ENCODE measurements around the gene ENHO.
A peak's percentile ranks its signal among the peaks of the same experiment; 100 is the strongest.

The ENHO gene

DNA sequence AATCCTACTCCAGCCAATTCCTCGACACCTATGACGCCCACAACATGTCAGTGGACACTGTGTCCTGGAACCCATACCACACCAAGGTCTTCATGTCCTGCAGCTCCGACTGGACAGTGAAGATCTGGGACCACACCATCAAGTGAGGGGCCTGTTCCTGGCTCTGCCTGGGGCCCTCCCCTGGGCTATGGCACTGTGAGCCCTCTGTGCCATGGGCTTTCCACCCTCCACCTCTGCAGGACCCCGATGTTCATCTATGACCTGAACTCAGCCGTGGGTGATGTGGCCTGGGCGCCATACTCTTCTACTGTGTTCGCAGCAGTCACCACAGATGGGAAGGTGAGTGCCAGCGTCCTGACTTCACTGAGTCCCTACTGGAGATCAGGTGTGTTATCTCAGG, 8.4 kb downstream of the ENHO start:
- H3K4me3 Mint-ChIP-seq, result no peak overlapping the region
- H3K27ac Mint-ChIP-seq, result no peak overlapping the region
- peaks cover 24% of the 10 kb centered on the region for H3K27me3 Mint-ChIP-seq
- peaks cover 70% of the 10 kb centered on the region for H3K4me1 Mint-ChIP-seq (ENCODE audit: low read depth)
- no peaks in the 10 kb centered on the region for H3K9me3 Mint-ChIP-seq
- intact Hi-C loops (cut with micrococcal nuclease), result no loop called here
- no peaks in the 10 kb centered on the region for H3K36me3 Mint-ChIP-seq (ENCODE audit: low read depth)

DNA sequence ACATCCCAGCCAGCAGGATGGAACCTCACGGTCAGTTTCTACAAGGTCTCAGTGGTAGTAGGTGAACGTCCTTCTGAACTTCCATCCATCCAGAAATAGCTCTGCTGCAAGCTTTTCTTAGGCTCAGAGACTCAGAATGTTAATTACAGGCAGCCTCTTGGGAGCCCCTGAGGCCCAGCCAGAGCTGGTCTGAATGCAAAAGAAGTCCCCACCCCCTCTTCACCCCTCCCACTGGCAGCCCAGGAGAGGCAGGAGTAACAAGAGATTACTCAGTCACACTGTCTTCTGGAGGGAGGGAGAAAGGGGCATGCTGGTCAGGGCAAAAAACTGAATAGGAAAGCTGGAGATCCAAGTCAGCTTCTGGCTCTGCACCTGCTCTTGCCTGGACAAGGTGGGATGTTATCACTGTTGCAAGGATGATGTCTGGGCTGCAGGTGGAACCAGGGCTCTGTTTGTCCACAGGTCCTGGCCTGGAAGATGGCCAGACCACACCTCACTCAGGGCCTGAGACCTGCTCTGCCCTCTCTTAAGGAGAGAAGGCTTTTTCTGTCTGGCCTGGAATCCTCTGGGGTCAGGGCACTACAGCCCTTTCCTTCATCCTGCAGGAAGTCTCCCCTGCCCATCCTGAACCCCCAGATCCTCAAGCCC, 9.1 kb downstream of the ENHO start:
- Mint-ChIP-seq H3K9me3 (no peaks in the 10 kb centered on the region), H3K4me1 (ENCODE audit: low read depth) (peaks cover 70% of the 10 kb centered on the region), H3K36me3 (ENCODE audit: low read depth) (no peaks in the 10 kb centered on the region), H3K27me3 (peaks cover 27% of the 10 kb centered on the region), H3K27ac (no peak overlapping the region), H3K4me3 (no peak overlapping the region)
- intact Hi-C loops (cut with micrococcal nuclease), result no loop called here

DNA sequence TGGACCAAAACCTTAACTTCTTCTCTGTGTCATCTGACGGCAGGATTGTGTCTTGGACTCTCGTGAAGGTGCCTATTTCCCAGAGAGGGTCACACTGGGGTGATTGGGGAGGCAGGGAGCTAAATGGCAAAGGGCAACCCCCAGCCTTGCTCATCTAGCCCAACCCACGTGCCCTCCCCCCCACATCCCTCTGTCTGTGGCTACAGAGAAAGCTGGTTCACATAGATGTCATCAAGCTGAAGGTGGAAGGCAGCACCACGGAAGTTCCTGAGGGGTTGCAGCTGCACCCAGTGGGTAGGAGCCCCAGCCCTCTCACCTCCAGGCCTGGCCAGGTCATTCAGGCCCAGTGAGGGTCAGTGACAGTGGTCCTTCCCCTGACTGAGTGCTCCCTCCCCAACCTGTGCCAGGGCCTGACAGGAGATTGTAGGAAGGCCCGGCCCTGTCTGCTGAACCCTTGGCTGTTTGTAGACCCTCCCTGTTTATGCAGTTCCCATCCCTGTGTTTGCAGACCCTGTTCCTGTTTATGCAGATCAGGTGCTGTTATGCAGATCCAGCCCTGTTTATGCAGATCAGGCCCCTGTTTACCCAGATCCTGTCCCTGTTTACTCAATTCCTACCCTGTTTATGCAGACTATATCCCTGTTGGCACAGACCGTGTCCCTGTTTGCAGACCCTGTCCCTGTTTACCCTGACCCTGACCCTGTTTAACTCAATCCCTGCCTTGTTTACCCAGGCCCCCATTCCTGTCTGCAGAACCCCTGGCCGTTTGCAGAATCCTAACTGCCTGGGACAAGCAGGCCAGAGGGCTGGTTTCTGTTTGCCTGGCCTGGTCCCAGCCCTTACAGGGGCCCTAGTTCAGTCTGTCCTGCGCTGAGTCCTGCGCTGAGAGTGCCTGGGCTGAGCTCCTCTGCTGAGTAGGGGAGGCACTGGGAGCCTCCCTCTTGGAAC, 10.4 kb downstream of the ENHO start:
- H3K4me1 Mint-ChIP-seq (ENCODE audit: low read depth), result peaks cover 70% of the 10 kb centered on the region
- H3K27ac Mint-ChIP-seq, result no peak overlapping the region
- H3K9me3 Mint-ChIP-seq, result no peaks in the 10 kb centered on the region
- peaks cover 27% of the 10 kb centered on the region for H3K27me3 Mint-ChIP-seq
- no peaks in the 10 kb centered on the region for H3K36me3 Mint-ChIP-seq (ENCODE audit: low read depth)
- no peak overlapping the region for H3K4me3 Mint-ChIP-seq
- intact Hi-C loops (cut with micrococcal nuclease), result no loop called here

DNA sequence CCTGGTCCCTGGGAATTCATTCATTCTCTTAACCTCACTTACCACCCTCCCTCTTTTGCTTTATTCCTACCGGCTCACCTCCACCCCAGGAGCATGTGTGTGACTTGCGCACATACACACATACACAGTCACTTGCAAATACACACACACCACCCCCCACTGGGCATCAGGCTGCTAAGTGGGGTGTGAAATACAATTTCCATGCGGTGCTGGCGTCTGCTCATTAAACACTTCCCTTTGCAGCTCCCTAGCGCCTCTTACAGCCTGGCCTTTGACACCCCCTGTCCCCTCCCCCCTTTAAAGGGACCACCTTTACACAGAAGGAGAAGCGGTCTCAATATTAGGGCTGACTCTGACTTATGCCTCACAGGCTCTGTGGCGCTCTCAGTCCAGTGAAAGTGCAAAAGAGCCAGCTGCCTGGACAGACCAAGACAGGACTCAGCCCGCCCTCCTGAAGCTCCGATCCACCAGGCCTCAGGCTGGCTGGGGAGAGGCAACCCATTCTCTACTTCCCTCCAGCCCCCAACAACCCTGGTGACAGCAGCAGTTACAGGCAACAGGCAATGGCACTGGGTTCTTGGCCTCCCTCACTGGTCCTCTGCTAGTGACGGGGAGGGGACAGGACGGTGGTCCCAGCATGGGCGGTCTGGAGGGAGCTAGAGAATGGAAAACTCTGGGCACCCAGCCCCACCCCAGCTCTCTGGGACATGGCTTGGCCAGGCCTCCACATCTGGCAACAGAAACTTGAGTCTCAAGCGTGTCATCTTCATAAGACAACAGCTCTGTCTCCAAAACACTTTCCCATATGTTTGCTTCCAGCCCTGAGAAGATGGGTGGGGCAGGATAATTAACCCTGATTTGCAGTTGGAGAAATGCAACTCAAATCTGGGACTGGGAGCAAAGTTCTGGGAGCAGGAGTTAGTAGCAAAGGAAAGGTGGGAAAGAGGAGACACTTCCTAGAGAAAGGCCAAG, 12.0 kb downstream of the ENHO start:
- Mint-ChIP-seq H3K4me1 (ENCODE audit: low read depth) (peaks cover 64% of the 10 kb centered on the region), H3K27ac (peak overlapping the region; percentile 17), H3K36me3 (ENCODE audit: low read depth) (no peaks in the 10 kb centered on the region), H3K9me3 (no peaks in the 10 kb centered on the region), H3K27me3 (peaks cover 22% of the 10 kb centered on the region), H3K4me3 (no peak overlapping the region)
- intact Hi-C loops (cut with micrococcal nuclease), result no loop called here

DNA sequence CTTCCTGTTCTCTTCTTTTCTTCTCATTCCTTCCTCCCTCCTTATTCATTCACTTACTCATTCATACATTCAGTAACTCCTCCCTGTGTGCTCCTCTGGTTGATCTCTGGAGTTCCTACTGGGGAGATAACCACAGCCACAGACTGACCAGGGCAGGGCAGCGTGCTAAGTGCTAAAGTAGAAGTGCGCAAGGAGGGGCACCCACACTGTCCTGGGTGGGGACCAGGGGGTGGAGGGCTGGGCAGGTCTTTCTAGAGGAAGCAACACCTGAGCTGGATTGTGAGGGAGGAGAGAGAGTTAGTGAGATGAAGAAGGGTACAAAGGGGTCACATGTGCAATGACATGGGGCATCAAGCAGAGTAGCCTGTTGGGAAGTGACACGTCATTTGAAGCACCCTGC, 13.8 kb downstream of the ENHO start:
- Mint-ChIP-seq H3K4me3 (no peak overlapping the region), H3K9me3 (no peaks in the 10 kb centered on the region), H3K4me1 (ENCODE audit: low read depth) (peaks cover 62% of the 10 kb centered on the region), H3K27ac (no peak overlapping the region), H3K27me3 (peaks cover 29% of the 10 kb centered on the region), H3K36me3 (ENCODE audit: low read depth) (no peaks in the 10 kb centered on the region)
- intact Hi-C loops (cut with micrococcal nuclease), result no loop called here

DNA sequence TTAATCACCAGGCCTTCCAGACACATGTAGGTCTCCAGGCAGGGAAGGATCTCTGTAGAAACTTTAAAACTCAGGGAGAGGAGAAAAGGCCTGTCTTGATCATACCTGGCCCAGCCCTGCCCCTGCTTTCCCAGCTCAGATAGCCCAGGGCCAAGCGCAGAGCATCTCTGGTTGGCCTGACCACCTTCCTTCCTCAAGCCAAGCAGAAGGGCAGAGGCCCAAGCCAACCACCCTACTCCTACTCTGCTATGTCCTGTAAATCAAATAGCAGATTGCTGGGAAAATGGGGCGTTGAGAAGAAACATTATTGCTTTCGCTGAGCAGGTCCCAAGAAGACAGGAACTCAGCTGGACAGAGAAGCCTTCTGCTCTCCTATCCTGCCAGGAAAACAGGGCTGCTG, 14.3 kb downstream of the ENHO start:
- intact Hi-C loops (cut with micrococcal nuclease), result no loop called here
- H3K9me3 Mint-ChIP-seq, result no peaks in the 10 kb centered on the region
- H3K4me3 Mint-ChIP-seq, result no peak overlapping the region
- peaks cover 34% of the 10 kb centered on the region for H3K27me3 Mint-ChIP-seq
- H3K4me1 Mint-ChIP-seq (ENCODE audit: low read depth), result peaks cover 57% of the 10 kb centered on the region
- H3K36me3 Mint-ChIP-seq (ENCODE audit: low read depth), result no peaks in the 10 kb centered on the region
- H3K27ac Mint-ChIP-seq, result peak overlapping the region; percentile 7

DNA sequence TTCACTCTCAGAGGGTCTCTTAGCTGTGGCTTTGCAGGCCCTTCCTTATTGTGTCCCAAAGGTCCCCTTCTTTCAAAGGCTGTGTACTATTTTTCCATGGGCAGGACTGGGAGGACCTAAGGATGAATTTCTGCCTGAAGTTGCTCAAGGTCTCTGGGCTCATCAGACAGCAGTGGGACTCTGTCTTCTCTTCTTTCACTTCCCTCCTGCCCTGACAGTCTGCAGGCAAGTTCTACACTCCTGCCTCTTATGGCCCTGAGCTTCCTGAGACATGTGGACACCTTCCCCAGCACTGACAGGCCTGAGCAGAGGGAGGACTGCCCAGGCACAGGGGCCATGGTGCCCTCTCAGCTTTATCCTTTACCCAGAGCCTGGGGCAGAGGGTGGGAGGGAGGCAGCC, 14.8 kb downstream of the ENHO start:
- no peaks in the 10 kb centered on the region for H3K36me3 Mint-ChIP-seq (ENCODE audit: low read depth)
- intact Hi-C loops (cut with micrococcal nuclease), result no loop called here

DNA sequence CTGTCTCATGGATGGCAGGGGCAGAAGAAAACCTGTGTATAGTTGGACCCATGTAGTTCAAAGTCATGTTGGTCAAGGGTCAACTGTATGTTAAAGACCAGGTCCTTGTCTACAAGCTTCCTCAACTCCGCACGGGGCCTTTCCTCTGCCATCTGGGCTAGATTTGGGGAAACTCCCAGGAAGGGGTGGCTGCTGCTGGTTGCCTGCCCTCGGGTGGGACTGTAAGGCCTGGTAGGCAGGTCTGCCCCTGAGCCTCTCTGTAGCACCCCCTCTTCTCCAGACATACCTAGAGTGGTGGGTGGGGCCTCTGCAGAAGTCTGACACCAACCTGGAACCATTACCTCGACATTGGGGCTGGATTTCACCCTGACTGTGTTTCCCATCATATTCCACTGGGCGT, 15.2 kb downstream of the ENHO start:
- Mint-ChIP-seq H3K36me3 (ENCODE audit: low read depth) (no peaks in the 10 kb centered on the region), H3K27me3 (peaks cover 37% of the 10 kb centered on the region), H3K4me3 (no peak overlapping the region), H3K4me1 (ENCODE audit: low read depth) (peaks cover 52% of the 10 kb centered on the region), H3K27ac (no peak overlapping the region), H3K9me3 (no peaks in the 10 kb centered on the region)
- intact Hi-C loops (cut with micrococcal nuclease), result no loop called here

More for the DNA sequence above, 14.8 kb downstream of the ENHO start:
- Mint-ChIP-seq H3K4me3 (no peak overlapping the region), H3K27ac (peak overlapping the region; percentile 7), H3K27me3 (peaks cover 35% of the 10 kb centered on the region), H3K9me3 (no peaks in the 10 kb centered on the region), H3K4me1 (ENCODE audit: low read depth) (peaks cover 57% of the 10 kb centered on the region)

DNA sequence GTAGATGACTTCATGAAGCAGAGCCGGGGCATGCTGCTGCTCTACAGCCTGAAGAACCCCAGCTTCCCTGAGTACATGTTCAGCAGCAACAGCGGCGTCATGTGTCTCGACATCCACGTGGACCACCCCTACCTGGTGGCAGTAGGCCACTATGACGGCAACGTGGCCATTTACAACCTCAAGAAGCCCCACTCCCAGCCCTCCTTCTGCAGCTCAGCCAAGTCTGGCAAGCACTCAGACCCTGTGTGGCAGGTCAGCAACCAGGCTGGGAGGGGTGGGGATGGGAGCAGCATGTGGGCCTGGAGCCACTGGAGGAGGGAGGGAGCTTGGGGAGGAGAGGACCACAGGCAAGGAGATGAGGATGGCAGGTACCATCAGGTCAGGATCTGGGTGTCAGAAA, 16.2 kb downstream of the ENHO start:
- intact Hi-C loops (cut with micrococcal nuclease), result no loop called here
- H3K27me3 Mint-ChIP-seq, result peaks cover 37% of the 10 kb centered on the region
- no peaks in the 10 kb centered on the region for H3K36me3 Mint-ChIP-seq (ENCODE audit: low read depth)

DNA sequence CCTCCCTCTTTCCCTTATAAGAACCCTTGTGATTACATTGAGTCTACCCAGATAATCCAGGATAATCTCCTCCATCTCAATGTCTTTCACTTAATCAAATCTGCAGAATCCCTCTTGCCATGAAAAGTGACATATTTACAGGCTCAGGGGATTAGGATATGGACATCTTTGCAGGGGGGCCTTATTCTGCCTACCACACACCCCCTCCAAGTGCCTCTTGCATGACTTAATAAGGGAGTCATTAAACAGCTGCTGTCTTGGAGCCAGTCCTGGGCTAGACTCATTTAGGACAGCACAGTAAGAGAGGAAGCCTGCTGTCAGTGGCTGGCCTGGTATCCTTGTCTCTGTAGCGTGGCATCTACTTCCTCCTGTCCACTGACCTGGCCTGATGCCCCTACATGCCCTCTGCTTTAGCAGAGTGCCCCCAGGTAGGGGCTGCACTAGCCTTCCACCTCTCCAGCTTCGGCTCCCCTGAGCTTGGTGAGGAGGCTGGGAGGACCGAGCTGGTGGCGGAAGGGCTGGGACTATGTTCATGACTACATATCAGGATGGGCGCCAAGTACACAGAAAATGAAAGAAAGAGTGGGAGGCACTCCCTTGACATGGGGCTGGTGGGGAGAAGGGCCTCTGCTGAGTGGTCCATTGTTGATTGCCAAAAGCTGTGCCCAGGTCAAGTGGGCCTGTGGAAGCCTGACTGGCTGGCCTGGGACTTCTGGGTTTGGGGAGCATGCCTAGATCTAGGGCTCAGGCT, 17.2 kb downstream of the ENHO start:
- H3K27ac Mint-ChIP-seq, result no peak overlapping the region
- no peak overlapping the region for H3K4me3 Mint-ChIP-seq
- intact Hi-C loops (cut with micrococcal nuclease), result no loop called here
- peaks cover 44% of the 10 kb centered on the region for H3K4me1 Mint-ChIP-seq (ENCODE audit: low read depth)
- H3K36me3 Mint-ChIP-seq (ENCODE audit: low read depth), result no peaks in the 10 kb centered on the region
- H3K27me3 Mint-ChIP-seq, result peaks cover 35% of the 10 kb centered on the region
- H3K9me3 Mint-ChIP-seq, result no peaks in the 10 kb centered on the region

More for the DNA sequence above, 16.2 kb downstream of the ENHO start:
- Mint-ChIP-seq H3K27ac (no peak overlapping the region), H3K9me3 (no peaks in the 10 kb centered on the region), H3K4me1 (ENCODE audit: low read depth) (peaks cover 51% of the 10 kb centered on the region), H3K4me3 (no peak overlapping the region)

DNA sequence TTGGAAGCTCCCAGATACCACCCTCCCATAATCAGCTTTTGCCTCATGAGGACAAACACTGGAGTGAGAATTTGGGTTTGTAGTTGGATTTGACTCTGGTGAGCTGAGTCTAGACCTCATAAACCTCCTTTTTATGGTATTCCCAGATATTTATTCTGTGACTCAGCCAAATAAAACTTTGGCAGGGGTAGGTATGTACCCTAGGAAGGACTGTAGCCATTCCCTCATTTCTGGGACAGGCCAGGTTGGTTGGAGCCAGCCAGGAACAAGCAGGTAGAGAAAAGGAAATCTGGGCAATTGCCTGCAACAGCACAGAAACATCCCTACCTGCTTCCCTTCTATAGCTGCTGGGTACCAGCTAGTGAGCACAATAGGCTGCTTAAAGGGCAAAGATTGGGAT, 19.4 kb downstream of the ENHO start:
- Mint-ChIP-seq H3K4me3 (no peak overlapping the region), H3K27me3 (peaks cover 33% of the 10 kb centered on the region), H3K9me3 (no peaks in the 10 kb centered on the region), H3K27ac (no peak overlapping the region), H3K36me3 (ENCODE audit: low read depth) (no peaks in the 10 kb centered on the region), H3K4me1 (ENCODE audit: low read depth) (peaks cover 22% of the 10 kb centered on the region)
- intact Hi-C loops (cut with micrococcal nuclease), result no loop called here

DNA sequence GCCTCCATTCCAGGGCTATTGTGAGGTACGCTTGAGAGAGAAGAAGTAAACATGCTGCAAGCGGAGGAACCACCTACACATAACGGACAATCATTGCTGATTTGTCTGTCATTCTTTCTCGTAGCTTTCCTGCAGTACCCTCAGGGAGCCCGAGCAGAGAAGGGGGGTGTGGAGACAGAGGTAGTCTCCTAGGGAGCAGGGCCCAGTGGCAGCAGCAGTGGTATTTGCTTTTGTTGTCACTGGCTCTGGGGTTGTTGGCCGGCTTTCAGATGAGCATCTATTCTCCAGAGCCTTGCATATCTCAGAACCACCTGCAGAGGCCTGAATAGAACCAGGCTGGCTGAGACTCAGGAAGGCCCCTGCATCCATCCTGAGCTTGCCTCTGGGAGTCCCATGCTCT, 19.9 kb downstream of the ENHO start:
- H3K9me3 Mint-ChIP-seq, result no peaks in the 10 kb centered on the region
- H3K36me3 Mint-ChIP-seq (ENCODE audit: low read depth), result no peaks in the 10 kb centered on the region
- peaks cover 33% of the 10 kb centered on the region for H3K27me3 Mint-ChIP-seq
- no peak overlapping the region for H3K27ac Mint-ChIP-seq
- no peak overlapping the region for H3K4me3 Mint-ChIP-seq
- intact Hi-C loops (cut with micrococcal nuclease), result no loop called here
- H3K4me1 Mint-ChIP-seq (ENCODE audit: low read depth), result peaks cover 20% of the 10 kb centered on the region

DNA sequence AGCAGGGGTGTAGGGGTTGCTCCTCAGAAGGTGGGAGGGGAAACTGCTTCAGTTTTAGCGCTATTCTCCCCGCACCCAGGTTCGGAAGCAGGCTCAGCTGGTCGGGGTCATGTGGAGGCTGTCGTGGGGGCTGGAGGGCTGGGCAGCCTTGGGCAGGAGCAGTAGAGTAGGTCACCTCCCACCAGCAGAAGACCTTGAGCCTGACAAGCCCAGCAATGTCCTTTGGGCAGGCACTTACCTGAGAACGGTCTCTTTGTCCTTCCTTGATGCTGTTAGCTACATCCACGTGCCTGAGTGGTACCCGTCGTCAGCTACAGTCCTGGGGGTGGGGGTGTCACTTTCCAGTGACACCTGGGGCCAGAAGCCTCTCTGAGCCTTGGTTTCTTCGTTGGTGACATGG, 20.3 kb downstream of the ENHO start:
- Mint-ChIP-seq H3K4me1 (ENCODE audit: low read depth) (peaks cover 20% of the 10 kb centered on the region), H3K27me3 (peaks cover 33% of the 10 kb centered on the region), H3K27ac (no peak overlapping the region), H3K36me3 (ENCODE audit: low read depth) (no peaks in the 10 kb centered on the region), H3K4me3 (no peak overlapping the region), H3K9me3 (no peaks in the 10 kb centered on the region)
- intact Hi-C loops (cut with micrococcal nuclease), result no loop called here
